Brain microvascular endothelial cell (primary cell): ENCODE measurements around the gene LCN12.

Experiments
- DNase-seq: peaks from one replicate; pipeline ENCODE4 v3.0.0-alpha.2; 2020
- H3K27ac ChIP-seq: fragments of 250-450 bp; sonication (Bioruptor Pico); 2 replicates; pipeline ENCODE4 v1.5.1; 2020; ENCODE audit warnings: mild to moderate bottlenecking, moderate library complexity
- H3K27me3 ChIP-seq: fragments of 250-450 bp; sonication (Bioruptor Pico); replicated peaks from 2 replicates; pipeline ENCODE4 v1.5.1; 2020; ENCODE audit warnings: mild to moderate bottlenecking
- H3K36me3 ChIP-seq: fragments of 250-450 bp; sonication (Bioruptor Pico); replicated peaks from 2 replicates; pipeline ENCODE4 v1.5.1; 2020; ENCODE audit warnings: mild to moderate bottlenecking
- H3K4me3 ChIP-seq: 2 replicates; pipeline ENCODE4 v1.5.1; 2011; ENCODE audit warnings: low read depth, mild to moderate bottlenecking, control low read depth, low read length, moderate library complexity
- CTCF ChIP-seq: IDR thresholded peaks from 2 replicates; pipeline ENCODE4 v1.5.1; 2011; ENCODE audit warnings: low read depth, mild to moderate bottlenecking, moderate library complexity, low read length, control low read depth, inconsistent platforms; ENCODE audit errors: missing control alignments
- in situ Hi-C: cut with HindIII; loops from 2 replicates; pipeline ENCODE4 v1.10.0; 2017; ENCODE audit warnings: low sequenced_read_pairs, low pct_ligation_motif_present

LCN12 gene

GRCh38 chr9:136990242-136990911 is 38.3 kb downstream of the LCN12 start:
- Histone ChIP-seq H3K27ac (no peak overlapping the region), H3K36me3 (no peaks in the 10 kb centered on the region), H3K4me3 (no peak overlapping the region), H3K27me3 (peaks cover 11% of the 10 kb centered on the region)
- no peak for DNase-seq
- no peak for TF ChIP-seq CTCF
- in situ Hi-C loops = no loop called here

GRCh38 chr9:136991993-136992818 is 40.1 kb downstream of the LCN12 start, which contains the start of gene PAXX:
PAXX (plus strand) TSS chr9:136992422; CDS start chr9:136992444, 22 bp downstream.
- peak within 1 kb of the TSS; percentile 53 for H3K27ac ChIP-seq
- in situ Hi-C loops = no loop called here
- peak within 1 kb of the TSS; percentile 65 for H3K4me3 ChIP-seq
- peak; percentile 72 for DNase-seq
- no peaks in the 10 kb centered on the region for H3K27me3 ChIP-seq
- H3K36me3 ChIP-seq = no peaks in the 10 kb centered on the region
- no peak for TF ChIP-seq CTCF

DNA sequence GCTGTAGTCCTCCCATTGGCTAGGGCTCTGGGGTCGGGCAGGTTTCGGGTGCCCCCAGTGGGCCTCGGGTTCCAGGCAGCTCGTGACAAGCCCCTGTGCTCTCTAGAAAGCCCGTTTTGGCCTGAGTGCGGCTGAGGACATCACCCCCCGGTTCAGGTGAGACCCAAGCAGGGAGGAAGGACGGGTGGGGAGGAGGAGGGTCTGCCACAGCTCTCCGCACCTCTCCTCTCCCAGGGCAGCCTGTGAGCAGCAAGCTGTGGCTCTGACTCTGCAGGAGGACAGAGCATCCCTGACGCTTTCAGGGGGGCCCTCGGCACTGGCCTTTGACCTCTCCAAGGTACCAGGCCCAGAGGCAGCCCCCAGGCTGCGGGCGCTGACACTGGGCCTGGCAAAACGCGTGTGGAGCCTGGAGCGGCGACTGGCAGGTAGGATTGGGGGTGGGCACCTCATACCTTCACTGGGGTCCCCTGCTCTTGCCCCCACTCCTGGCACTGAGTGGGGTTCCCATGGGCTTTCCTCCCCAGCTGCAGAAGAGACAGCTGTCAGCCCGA is 40.8 kb downstream of the LCN12 start:
- TF ChIP-seq CTCF = no peak
- Histone ChIP-seq H3K27me3 (no peaks in the 10 kb centered on the region), H3K27ac (no peak overlapping the region), H3K4me3 (peak overlapping the region; percentile 65), H3K36me3 (no peaks in the 10 kb centered on the region)
- in situ Hi-C loops = no loop called here
- no peak for DNase-seq

DNA sequence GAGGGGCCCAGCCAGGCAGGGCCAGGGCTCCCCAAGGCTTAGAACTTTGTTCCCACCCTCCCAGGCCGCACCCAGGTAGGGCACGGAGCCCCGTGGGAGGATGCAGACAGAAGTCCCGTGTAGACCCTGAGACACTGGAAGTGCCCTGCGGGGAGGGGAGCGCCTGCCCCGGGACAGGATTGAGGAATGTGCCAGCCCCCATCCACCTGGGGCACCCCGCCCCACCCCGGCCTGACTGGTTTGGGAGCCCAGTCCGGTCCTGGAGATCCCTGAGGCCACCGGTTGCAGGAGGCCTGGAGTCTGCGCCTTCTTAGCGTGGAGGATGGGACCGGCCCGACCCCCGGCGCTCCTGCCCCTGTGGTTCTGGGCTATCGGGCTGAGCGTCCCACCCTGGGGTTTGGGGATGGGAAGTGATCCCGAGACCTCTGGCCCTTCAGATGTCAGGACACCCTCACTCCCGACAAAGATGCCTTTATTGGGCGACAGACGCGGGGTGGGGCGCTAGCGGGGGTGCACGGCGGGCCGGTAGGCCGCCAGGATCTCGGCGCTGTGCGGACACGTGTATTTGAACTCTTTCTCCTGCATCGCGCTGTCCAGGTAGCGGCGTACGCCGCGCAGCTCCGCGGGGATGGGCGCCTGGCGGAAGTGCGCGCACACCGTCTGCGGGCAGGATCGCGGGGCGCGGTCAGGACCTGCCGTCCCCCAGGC is 42.3 kb downstream of the LCN12 start:
- Histone ChIP-seq H3K27ac (no peak overlapping the region), H3K27me3 (no peaks in the 10 kb centered on the region), H3K36me3 (no peaks in the 10 kb centered on the region), H3K4me3 (no peak overlapping the region)
- no peak for DNase-seq
- in situ Hi-C loops = no loop called here
- TF ChIP-seq CTCF = no peak

DNA sequence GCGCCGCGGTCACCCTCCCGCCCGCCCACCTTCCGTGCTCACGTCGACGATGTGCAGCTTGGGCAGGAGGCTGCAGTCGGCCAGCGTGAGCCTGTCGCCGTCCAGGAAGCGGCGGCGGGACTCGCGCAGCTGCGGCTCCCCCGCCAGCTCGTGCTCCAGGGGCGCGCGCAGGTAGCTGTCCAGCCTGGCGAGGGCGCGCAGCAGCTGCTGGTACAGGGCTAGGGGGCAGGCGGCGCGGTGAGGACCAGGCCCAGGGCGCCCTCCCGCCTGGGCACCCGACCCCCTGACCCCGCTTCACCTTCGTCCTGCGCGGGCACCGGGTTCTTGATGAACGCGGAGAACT is 42.8 kb downstream of the LCN12 start:
- Histone ChIP-seq H3K27ac (no peak overlapping the region), H3K4me3 (peak overlapping the region; percentile 9), H3K27me3 (no peaks in the 10 kb centered on the region), H3K36me3 (no peaks in the 10 kb centered on the region)
- DNase-seq = no peak
- TF ChIP-seq CTCF = no peak
- in situ Hi-C loops = no loop called here
